ENCODE data around the gene ARMC6.

Gene ARMC6

DNA sequence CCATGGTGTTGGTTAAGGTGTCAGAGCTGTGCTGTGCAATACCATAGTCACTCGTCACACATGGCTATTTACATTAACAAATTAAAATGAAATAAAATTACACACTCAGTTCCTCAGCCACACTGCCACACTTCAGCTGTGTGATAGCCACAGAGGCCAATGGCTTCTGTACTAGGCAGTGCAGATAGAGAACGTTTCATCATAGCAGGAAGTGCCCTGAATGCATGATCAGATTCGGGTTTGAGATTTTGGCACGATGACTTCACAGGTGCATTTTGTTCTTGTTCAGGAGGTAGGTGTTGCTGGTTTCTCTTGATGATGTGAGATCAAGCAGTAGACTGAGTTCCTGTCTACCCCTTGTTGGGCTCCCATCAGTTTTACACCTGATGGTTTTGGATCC lies 6.5 kb downstream of the ARMC6 start:
- Histone ChIP-seq H3K4me2 (ENCODE audit: low read length) (peak overlapping the region; percentile 58), H3K27ac (ENCODE audit: low read depth, low read length) (peak overlapping the region; percentile 76), H3K9me3 (ENCODE audit: control insufficient read depth, insufficient read depth, low read length) (no peaks in the 10 kb centered on the region), H4K20me1 (ENCODE audit: control insufficient read depth, insufficient read depth, low read depth, low read length) (no peaks in the 10 kb centered on the region; the same call in 1 of the 2 replicates), H3K27me3 (ENCODE audit: control insufficient read depth, low read length) (no peaks in the 10 kb centered on the region), H3K9me2 (replicated peaks; ENCODE audit: control insufficient read depth, low read length) (no peaks in the 10 kb centered on the region), H3F3A (ENCODE audit: control insufficient read depth, insufficient read depth) (peaks cover 8% of the 10 kb centered on the region), H3K36me3 (ENCODE audit: control insufficient read depth, low read length) (peaks cover 81% of the 10 kb centered on the region), H3K4me3 (ENCODE audit: low read length) (peak overlapping the region; percentile 32), H3K4me1 (ENCODE audit: control insufficient read depth, low read length) (peaks cover 35% of the 10 kb centered on the region), H3K79me2 (ENCODE audit: control insufficient read depth, low read length) (peaks cover 85% of the 10 kb centered on the region)
- TF ChIP-seq EZH2phosphoT487 (IDR thresholded peaks at IDR 0.05; ENCODE audit: borderline replicate concordance, low read length) = no peak
- TF ChIP-seq, protein P1, sequence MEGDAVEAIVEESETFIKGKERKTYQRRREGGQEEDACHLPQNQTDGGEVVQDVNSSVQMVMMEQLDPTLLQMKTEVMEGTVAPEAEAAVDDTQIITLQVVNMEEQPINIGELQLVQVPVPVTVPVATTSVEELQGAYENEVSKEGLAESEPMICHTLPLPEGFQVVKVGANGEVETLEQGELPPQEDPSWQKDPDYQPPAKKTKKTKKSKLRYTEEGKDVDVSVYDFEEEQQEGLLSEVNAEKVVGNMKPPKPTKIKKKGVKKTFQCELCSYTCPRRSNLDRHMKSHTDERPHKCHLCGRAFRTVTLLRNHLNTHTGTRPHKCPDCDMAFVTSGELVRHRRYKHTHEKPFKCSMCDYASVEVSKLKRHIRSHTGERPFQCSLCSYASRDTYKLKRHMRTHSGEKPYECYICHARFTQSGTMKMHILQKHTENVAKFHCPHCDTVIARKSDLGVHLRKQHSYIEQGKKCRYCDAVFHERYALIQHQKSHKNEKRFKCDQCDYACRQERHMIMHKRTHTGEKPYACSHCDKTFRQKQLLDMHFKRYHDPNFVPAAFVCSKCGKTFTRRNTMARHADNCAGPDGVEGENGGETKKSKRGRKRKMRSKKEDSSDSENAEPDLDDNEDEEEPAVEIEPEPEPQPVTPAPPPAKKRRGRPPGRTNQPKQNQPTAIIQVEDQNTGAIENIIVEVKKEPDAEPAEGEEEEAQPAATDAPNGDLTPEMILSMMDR (IDR thresholded peaks at IDR 0.05; ENCODE audit: low read depth, low read length, poor library complexity, severe bottlenecking) = no peak

DNA sequence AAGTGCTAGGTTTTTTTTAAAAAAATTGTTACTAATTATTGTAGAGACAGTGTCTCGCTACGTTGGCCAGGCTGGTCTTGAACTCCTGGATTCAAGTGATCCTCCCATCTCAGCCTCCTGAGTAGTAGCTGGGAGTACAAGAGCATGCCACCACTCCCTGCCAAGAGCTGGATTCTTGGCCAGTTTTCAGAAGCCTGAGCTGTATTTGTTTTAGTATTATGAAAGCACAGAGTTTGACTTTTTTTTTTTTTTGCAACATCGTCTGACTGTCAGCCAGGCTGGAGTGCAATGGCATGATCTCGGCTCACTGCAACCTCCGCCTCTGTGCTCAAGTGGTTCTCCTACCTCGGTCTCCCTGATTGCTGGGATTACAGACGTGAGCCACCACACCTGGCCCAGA lies 7.0 kb downstream of the ARMC6 start:
- H3F3A ChIP-seq (ENCODE audit: control insufficient read depth, insufficient read depth) = peaks cover 8% of the 10 kb centered on the region
- peak overlapping the region; percentile 32 for H3K4me3 ChIP-seq (ENCODE audit: low read length)
- H3K27me3 ChIP-seq (ENCODE audit: control insufficient read depth, low read length) = no peaks in the 10 kb centered on the region
- H3K36me3 ChIP-seq (ENCODE audit: control insufficient read depth, low read length) = peaks cover 80% of the 10 kb centered on the region
- H3K9me2 ChIP-seq (replicated peaks; ENCODE audit: control insufficient read depth, low read length) = no peaks in the 10 kb centered on the region
- H3K4me1 ChIP-seq (ENCODE audit: control insufficient read depth, low read length) = peaks cover 30% of the 10 kb centered on the region
- H4K20me1 ChIP-seq (ENCODE audit: control insufficient read depth, insufficient read depth, low read depth, low read length) = no peaks in the 10 kb centered on the region; the same call in 1 of the 2 replicates
- no peaks in the 10 kb centered on the region for H3K9me3 ChIP-seq (ENCODE audit: control insufficient read depth, insufficient read depth, low read length)
- peaks cover 80% of the 10 kb centered on the region for H3K79me2 ChIP-seq (ENCODE audit: control insufficient read depth, low read length)
- no peak for TF ChIP-seq EZH2phosphoT487 (IDR thresholded peaks at IDR 0.05; ENCODE audit: borderline replicate concordance, low read length)
- TF ChIP-seq, protein P1 (IDR thresholded peaks at IDR 0.05; ENCODE audit: low read depth, low read length, poor library complexity, severe bottlenecking) = no peak
- peak overlapping the region; percentile 76 for H3K27ac ChIP-seq (ENCODE audit: low read depth, low read length)
- peak overlapping the region; percentile 58 for H3K4me2 ChIP-seq (ENCODE audit: low read length)

DNA sequence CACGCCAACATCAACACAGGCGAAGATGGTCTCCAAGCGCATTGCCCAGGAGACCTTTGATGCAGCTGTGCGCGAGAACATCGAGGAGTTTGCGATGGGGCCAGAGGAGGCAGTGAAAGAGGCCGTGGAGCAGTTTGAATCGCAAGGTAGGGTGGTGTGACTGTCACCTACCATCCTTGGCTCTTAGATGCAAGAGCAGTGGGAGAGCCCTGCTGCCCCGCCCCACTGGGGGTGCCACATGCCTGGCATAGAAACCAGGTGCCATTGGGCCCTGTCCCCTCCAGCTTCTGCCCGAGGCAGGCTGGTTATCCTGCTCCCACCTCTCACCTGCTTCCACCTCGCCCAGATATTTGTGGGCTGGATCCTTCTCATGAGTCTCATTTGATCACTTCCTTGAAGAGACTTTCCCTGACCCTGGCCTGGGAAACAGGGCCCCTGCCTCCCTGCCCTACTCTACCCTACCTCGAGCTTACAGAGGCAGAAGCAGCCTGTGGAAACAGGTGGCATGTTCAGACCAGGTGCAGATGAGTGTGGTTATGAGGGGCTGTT lies 9.4 kb downstream of the ARMC6 start:
- Histone ChIP-seq H3K27me3 (ENCODE audit: control insufficient read depth, low read length) (no peaks in the 10 kb centered on the region), H3K4me2 (ENCODE audit: low read length) (no peak overlapping the region), H3F3A (ENCODE audit: control insufficient read depth, insufficient read depth) (peaks cover 11% of the 10 kb centered on the region), H3K4me1 (ENCODE audit: control insufficient read depth, low read length) (peaks cover 25% of the 10 kb centered on the region), H3K36me3 (ENCODE audit: control insufficient read depth, low read length) (peaks cover 65% of the 10 kb centered on the region), H3K4me3 (ENCODE audit: low read length) (no peak overlapping the region), H3K27ac (ENCODE audit: low read depth, low read length) (no peak overlapping the region), H3K9me3 (ENCODE audit: control insufficient read depth, insufficient read depth, low read length) (no peaks in the 10 kb centered on the region), H3K79me2 (ENCODE audit: control insufficient read depth, low read length) (peaks cover 56% of the 10 kb centered on the region), H3K9me2 (replicated peaks; ENCODE audit: control insufficient read depth, low read length) (no peaks in the 10 kb centered on the region), H4K20me1 (ENCODE audit: control insufficient read depth, insufficient read depth, low read depth, low read length) (no peaks in the 10 kb centered on the region; the same call in 1 of the 2 replicates)
- TF ChIP-seq, protein P1 (IDR thresholded peaks at IDR 0.05; ENCODE audit: low read depth, low read length, poor library complexity, severe bottlenecking) = no peak
- TF ChIP-seq EZH2phosphoT487 (IDR thresholded peaks at IDR 0.05; ENCODE audit: borderline replicate concordance, low read length) = no peak

All from DOHH2 (cell line).